Neural crest cell (in vitro differentiated cells): Measurements from ENCODE around the gene FH. TPM values are rescaled to one million over a fixed set of nuclear protein-coding genes. Genes with fewer than 3 reads are reported as not detected.

Source experiments
- DNase-seq: peaks from one replicate; pipeline ENCODE4 v3.0.0; 2021; ENCODE audit warnings: low read depth, mixed read lengths, low spot score
- H3K27ac Mint-ChIP-seq: one replicate; pipeline ENCODE4 v1.8.0; 2021; ENCODE audit warnings: mild to moderate bottlenecking, mixed read lengths; ENCODE audit not compliant: unreplicated experiment
- H3K27me3 Mint-ChIP-seq: 2 replicates; pipeline ENCODE4 v1.8.0; 2021; ENCODE audit warnings: low read depth, mild to moderate bottlenecking, mixed read lengths
- H3K36me3 Mint-ChIP-seq: 2 replicates; pipeline ENCODE4 v1.8.0; 2021; ENCODE audit warnings: low read depth, mild to moderate bottlenecking, mixed read lengths
- H3K4me1 Mint-ChIP-seq: 2 replicates; pipeline ENCODE4 v1.8.0; 2021; ENCODE audit warnings: mixed read lengths
- H3K4me3 Mint-ChIP-seq: one replicate; pipeline ENCODE4 v1.8.0; 2021; ENCODE audit warnings: mild to moderate bottlenecking, mixed read lengths
- H3K9me3 Mint-ChIP-seq: 2 replicates; pipeline ENCODE4 v1.8.0; 2021; ENCODE audit warnings: mixed read lengths
- CTCF ChIP-seq: fragments of 200-600 bp; sonication (generic); conservative IDR thresholded peaks from 2 replicates; pipeline ENCODE4 v1.5.0; 2021; ENCODE audit warnings: antibody characterized with exemption, mild to moderate bottlenecking
- total RNA-seq: library from RNA; stranded (reverse); gene quantifications from 2 replicates; pipeline ENCODE4 v1.2.1, GENCODE V29; 2021

FH gene
- total RNA-seq, 1 donor from 2014 or later = 93.2 TPM

- no peak for DNase-seq
- Mint-ChIP-seq H3K4me1 (no peaks in the 10 kb centered on the region), H3K27me3 (no peaks in the 10 kb centered on the region), H3K9me3 (peaks cover 3% of the 10 kb centered on the region), H3K27ac (no peak overlapping the region), H3K36me3 (no peaks in the 10 kb centered on the region), H3K4me3 (no peak overlapping the region)
- TF ChIP-seq CTCF = no peak
Observed at GRCh38 chr1:241555526-241555925, 36.0 kb upstream of the FH start.

GRCh38 chr1:241553886-241554592, 34.5 kb upstream of the FH start:
- Mint-ChIP-seq H3K36me3 (no peaks in the 10 kb centered on the region), H3K4me3 (no peak overlapping the region), H3K27ac (no peak overlapping the region), H3K4me1 (no peaks in the 10 kb centered on the region), H3K27me3 (no peaks in the 10 kb centered on the region), H3K9me3 (peaks cover 3% of the 10 kb centered on the region)
- no peak for TF ChIP-seq CTCF
- DNase-seq = no peak

- Mint-ChIP-seq H3K27ac (no peak overlapping the region), H3K4me3 (no peak overlapping the region), H3K4me1 (no peaks in the 10 kb centered on the region), H3K9me3 (peaks cover 3% of the 10 kb centered on the region), H3K36me3 (no peaks in the 10 kb centered on the region), H3K27me3 (no peaks in the 10 kb centered on the region)
- no peak for TF ChIP-seq CTCF
- DNase-seq = no peak
Observed at GRCh38 chr1:241551759-241552638, 32.4 kb upstream of the FH start.

- no peaks in the 10 kb centered on the region for H3K4me1 Mint-ChIP-seq
- H3K27ac Mint-ChIP-seq = no peak overlapping the region
- no peak for TF ChIP-seq CTCF
- no peaks in the 10 kb centered on the region for H3K27me3 Mint-ChIP-seq
- H3K4me3 Mint-ChIP-seq = no peak overlapping the region
- DNase-seq = no peak
- peaks cover 3% of the 10 kb centered on the region for H3K9me3 Mint-ChIP-seq
- no peaks in the 10 kb centered on the region for H3K36me3 Mint-ChIP-seq
Observed at GRCh38 chr1:241550318-241550717, 30.8 kb upstream of the FH start.

- no peaks in the 10 kb centered on the region for H3K36me3 Mint-ChIP-seq
- no peak for DNase-seq
- H3K4me1 Mint-ChIP-seq = no peaks in the 10 kb centered on the region
- peaks cover 3% of the 10 kb centered on the region for H3K9me3 Mint-ChIP-seq
- H3K27me3 Mint-ChIP-seq = no peaks in the 10 kb centered on the region
- no peak overlapping the region for H3K27ac Mint-ChIP-seq
- TF ChIP-seq CTCF = no peak
- H3K4me3 Mint-ChIP-seq = no peak overlapping the region
Observed at GRCh38 chr1:241548008-241548407, 28.5 kb upstream of the FH start.
